CD8-positive, alpha-beta memory T cell (primary cell): ENCODE data around the gene VILL. TPM values are rescaled to one million over a fixed set of nuclear protein-coding genes. Genes with fewer than 3 reads are reported as not detected.
"Not testable (repeated sequence)": the region's sequence is repeated elsewhere in the genome, so short reads cannot be mapped to it uniquely, and the experiment has no call there.

ENCODE experiments used
- CTCF ChIA-PET: fragments of 350-600 bp; sonication (Branson Sonifier 250); formaldehyde crosslinking; loops from one replicate; lab custom pipeline; 2021; ENCODE audit warnings: antibody characterized with exemption; lab: Charles Lee
- POLR2A ChIA-PET: fragments of 350-600 bp; sonication (Branson Sonifier 250); formaldehyde crosslinking; loops from one replicate; lab custom pipeline; 2021; ENCODE audit warnings: antibody characterized with exemption; lab: Charles Lee
- DNase-seq, 5 donors: peaks; one replicate each; pipeline versions ENCODE4 v3.0.0 to v3.0.0-alpha.2; 2020 to 2022; ENCODE audit warnings: mixed read lengths in 1 of 5
- H3K27ac ChIP-seq: one replicate; pipeline ENCODE4 v1.7.0; 2013; ENCODE audit warnings: low read depth, mild to moderate bottlenecking, low read length, moderate library complexity
- H3K27me3 ChIP-seq: 2 replicates; pipeline ENCODE4 v1.7.0; 2013; ENCODE audit warnings: low read length, mild to moderate bottlenecking; ENCODE audit not compliant: insufficient read depth, poor library complexity, severe bottlenecking
- H3K36me3 ChIP-seq: 2 replicates; pipeline ENCODE4 v1.7.0; 2013; ENCODE audit warnings: mild to moderate bottlenecking, low read length, moderate library complexity; ENCODE audit not compliant: insufficient read depth
- H3K4me1 ChIP-seq: 2 replicates; pipeline ENCODE4 v1.7.0; 2013; ENCODE audit warnings: mild to moderate bottlenecking, low read length, moderate library complexity; ENCODE audit not compliant: insufficient read depth
- H3K4me3 ChIP-seq: 2 replicates; pipeline ENCODE4 v1.7.0; 2013; ENCODE audit warnings: mild to moderate bottlenecking, low read length
- H3K9me3 ChIP-seq: 2 replicates; pipeline ENCODE4 v1.7.0; 2013; ENCODE audit warnings: mild to moderate bottlenecking, low read length
- H3K27ac Mint-ChIP-seq, 8 donors: one replicate each; pipeline ENCODE4 v1.8.0; 2020 to 2021; ENCODE audit warnings: mixed read lengths in 8 of 8, mild to moderate bottlenecking in 6 of 8, inconsistent platforms in 3 of 8, moderate library complexity in 3 of 8
- H3K27me3 Mint-ChIP-seq, 2 donors: one replicate each; pipeline ENCODE4 v1.8.0; 2020 to 2021; ENCODE audit warnings: mixed read lengths in 2 of 2, mild to moderate bottlenecking in 1 of 2, moderate library complexity in 1 of 2
- H3K36me3 Mint-ChIP-seq, 3 donors: one replicate each; pipeline ENCODE4 v1.8.0; 2020 to 2021; ENCODE audit warnings: mixed read lengths in 3 of 3, inconsistent platforms in 1 of 3, mild to moderate bottlenecking in 1 of 3
- H3K4me1 Mint-ChIP-seq, 3 donors: one replicate each; pipeline ENCODE4 v1.8.0; 2020 to 2021; ENCODE audit warnings: mixed read lengths in 3 of 3, inconsistent platforms in 1 of 3, mild to moderate bottlenecking in 1 of 3
- H3K4me3 Mint-ChIP-seq, 7 donors: one replicate each; pipeline ENCODE4 v1.8.0; 2020 to 2021; ENCODE audit warnings: mixed read lengths in 7 of 7, mild to moderate bottlenecking in 6 of 7, moderate library complexity in 4 of 7, inconsistent platforms in 2 of 7
- H3K9me3 Mint-ChIP-seq, 5 donors: one replicate each; pipeline ENCODE4 v1.8.0; 2020 to 2022; ENCODE audit warnings: mixed read lengths in 5 of 5, mild to moderate bottlenecking in 3 of 5, moderate library complexity in 2 of 5, inconsistent platforms in 1 of 5
- polyA plus RNA-seq: library from polyadenylated mRNA; unstranded; fragments of 300-500 nt; fragmentation: Illumina TruSeq; gene quantifications from one replicate; pipeline ENCODE4 v1.2.3, GENCODE V29; 2021
- total RNA-seq, 2 experiments: library from RNA; stranded (reverse); gene quantifications; one replicate each; pipeline ENCODE4 v1.2.3, GENCODE V29; 2021

Gene VILL
- total and polyA plus RNA-seq, 3 experiments from 2014 or later = 14.7 to 16.8 (median 15.8) TPM

DNA sequence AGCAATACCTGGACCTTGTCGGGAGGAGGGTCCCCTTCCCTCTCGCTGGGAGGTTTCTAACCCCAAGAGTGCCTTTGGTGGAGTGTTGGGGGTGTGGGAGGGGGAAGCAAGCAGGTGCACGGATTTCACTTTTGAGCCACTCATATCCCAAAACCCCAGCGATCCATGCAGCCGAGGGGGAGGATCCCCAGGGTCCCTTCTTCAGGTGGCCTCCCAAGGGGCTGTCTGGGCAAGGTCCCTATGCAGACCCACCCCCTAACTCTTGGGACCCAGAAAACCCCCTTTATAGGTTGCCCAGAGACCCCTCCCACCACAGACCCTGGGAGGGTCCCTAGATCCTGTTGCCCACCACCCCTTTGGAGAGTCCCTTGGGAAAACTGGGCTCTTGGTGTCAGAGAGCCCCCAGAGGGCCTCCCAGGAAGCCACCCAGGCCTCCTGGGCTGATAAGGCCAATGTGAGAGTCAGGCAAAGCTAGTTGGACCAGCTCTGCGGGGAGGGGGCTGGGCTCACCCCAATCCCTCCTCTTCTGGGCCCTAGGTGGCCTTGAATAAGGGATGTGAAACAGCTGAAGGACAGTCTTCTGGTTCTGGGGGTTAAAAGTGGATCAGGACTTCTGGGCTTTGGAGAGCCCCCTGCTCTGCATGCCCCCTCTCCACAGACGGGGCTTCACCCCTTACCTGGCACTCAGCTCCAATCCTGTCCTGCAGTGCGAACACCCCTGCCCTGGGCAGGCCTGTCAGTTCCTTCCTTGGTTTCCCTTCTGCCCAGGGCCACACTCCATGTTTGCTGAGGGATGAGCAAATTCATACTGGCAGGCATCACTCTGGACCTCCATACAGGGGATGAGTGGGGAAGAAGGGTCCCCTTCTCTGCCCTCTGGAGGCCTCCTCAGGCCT lies 39.8 kb downstream of the VILL start:
- Histone ChIP-seq H3K4me1 (peaks cover 36% of the 10 kb centered on the region), H3K27ac (peak overlapping the region; percentile 24), H3K9me3 (no peaks in the 10 kb centered on the region), H3K4me3 (peak overlapping the region; percentile 60), H3K27me3 (peaks cover 8% of the 10 kb centered on the region), H3K36me3 (no peaks in the 10 kb centered on the region)
- POLR2A ChIA-PET = interaction anchor here (3.0 kb wide), 1 partner anchor 9 kb away, joined by 22 read pairs; the partner anchor contains the start of gene DLEC1
- H3K4me3 Mint-ChIP-seq = peak overlapping the region; percentile 57 to 81 (median 72)
- no peak for DNase-seq
- CTCF ChIA-PET = interaction anchor here (1.4 to 1.5 kb wide), 2 partner anchors 9 to 33 kb away, joined by 4 to 7 read pairs; no protein-coding TSS in a partner anchor
- H3K27ac Mint-ChIP-seq = peak overlapping the region in 7 of 8 donors; percentile 29 to 90 (median 59)
- H3K4me1 Mint-ChIP-seq = peaks cover 27 to 53% (median 30%) of the 10 kb centered on the region in 3 donors
- peaks cover 0 to 3% (median 0%) of the 10 kb centered on the region in 3 donors for H3K36me3 Mint-ChIP-seq
- peaks cover 0 to 7% of the 10 kb centered on the region in 2 donors for H3K27me3 Mint-ChIP-seq
- no peaks in the 10 kb centered on the region for H3K9me3 Mint-ChIP-seq

GRCh38 chr3:38031022-38031994 lies 40.7 kb downstream of the VILL start:
- Histone ChIP-seq H3K4me1 (peaks cover 28% of the 10 kb centered on the region), H3K4me3 (no peak overlapping the region), H3K27ac (no peak overlapping the region), H3K27me3 (peaks cover 8% of the 10 kb centered on the region), H3K9me3 (no peaks in the 10 kb centered on the region), H3K36me3 (no peaks in the 10 kb centered on the region)
- Mint-ChIP-seq H3K4me3 (peak overlapping the region; percentile 44 to 81 (median 71)), H3K27ac (peak overlapping the region; percentile 50 to 90 (median 76)), H3K4me1 (peaks cover 21 to 47% (median 23%) of the 10 kb centered on the region in 3 donors), H3K27me3 (peaks cover 0 to 7% of the 10 kb centered on the region in 2 donors), H3K9me3 (no peaks in the 10 kb centered on the region), H3K36me3 (peaks cover 0 to 3% (median 0%) of the 10 kb centered on the region in 3 donors)
- POLR2A ChIA-PET = interaction anchor here (3.0 kb wide), 1 partner anchor 8 kb away, joined by 22 read pairs; the partner anchor contains the start of gene DLEC1
- CTCF ChIA-PET = interaction anchor here (1.3 to 1.5 kb wide), 2 partner anchors 9 to 57 kb away, joined by 3 to 4 read pairs; no protein-coding TSS in a partner anchor
- peak in 3 of 5 donors; percentile 16 to 64 (median 40) for DNase-seq

DNA sequence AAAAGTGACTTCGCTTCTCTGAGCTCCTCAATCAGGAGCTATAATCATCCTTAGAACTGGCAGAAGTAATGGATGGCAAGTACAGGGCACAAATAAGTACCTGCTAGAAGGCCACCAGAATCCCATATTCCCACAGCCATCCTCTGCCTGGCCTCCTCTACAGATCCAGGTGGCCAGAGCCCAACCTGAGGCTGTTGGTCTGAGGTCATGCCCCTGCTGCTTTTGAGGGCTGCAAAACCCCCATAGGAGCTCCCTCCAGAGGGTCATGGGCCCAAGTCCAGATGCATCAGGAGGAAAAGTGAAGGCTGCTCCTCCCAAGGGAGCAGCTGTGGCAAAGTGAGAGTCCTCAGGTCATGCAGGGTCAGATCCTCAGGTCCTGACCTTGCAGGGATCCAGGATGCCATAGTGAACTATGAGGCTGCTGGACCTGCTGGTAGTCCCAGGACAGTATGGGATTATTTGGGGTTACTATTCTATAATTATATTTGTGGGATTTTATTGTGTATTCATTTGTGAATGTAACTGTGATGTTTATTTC lies 41.8 kb downstream of the VILL start:
- Mint-ChIP-seq H3K9me3 (no peaks in the 10 kb centered on the region), H3K27ac (peak overlapping the region in 1 of 8 donors; percentile 59), H3K36me3 (peaks cover 0 to 3% (median 0%) of the 10 kb centered on the region in 3 donors), H3K4me3 (peak overlapping the region in 1 of 7 donors; percentile 42), H3K4me1 (peaks cover 24 to 48% (median 30%) of the 10 kb centered on the region in 3 donors), H3K27me3 (peaks cover 0 to 7% of the 10 kb centered on the region in 2 donors)
- no peak for DNase-seq
- ChIA-PET POLR2A (no interaction called here), CTCF (interaction anchor here (1.3 kb wide), 1 partner anchor 58 kb away, joined by 3 read pairs; no protein-coding TSS in a partner anchor)
- H3K4me3 ChIP-seq = no peak overlapping the region
- H3K27me3 ChIP-seq = peaks cover 8% of the 10 kb centered on the region
- no peaks in the 10 kb centered on the region for H3K36me3 ChIP-seq
- peaks cover 28% of the 10 kb centered on the region for H3K4me1 ChIP-seq
- no peaks in the 10 kb centered on the region for H3K9me3 ChIP-seq
- H3K27ac ChIP-seq = no peak overlapping the region

DNA sequence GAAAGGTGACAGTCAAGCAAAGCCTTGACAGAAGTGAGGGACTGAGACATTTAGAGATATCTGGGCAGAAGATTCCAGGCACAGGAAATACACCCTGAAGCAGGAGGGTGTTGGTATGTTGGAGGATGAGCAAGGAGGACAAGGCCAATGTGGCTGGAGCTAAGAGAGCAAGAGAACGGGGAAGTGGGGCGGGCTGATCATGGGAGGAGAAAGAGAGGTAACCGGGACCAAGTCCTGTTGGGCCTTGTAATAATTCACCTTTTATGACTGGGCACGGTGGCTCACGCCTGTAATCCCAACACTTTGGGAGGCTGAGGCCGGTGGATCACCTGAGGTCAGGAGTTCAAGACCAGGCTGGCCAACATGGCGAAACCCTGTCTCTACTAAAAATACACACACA lies 43.0 kb downstream of the VILL start:
- H3K36me3 ChIP-seq, H3K27ac ChIP-seq, H3K4me3 Mint-ChIP-seq, H3K27me3 Mint-ChIP-seq, H3K27me3 ChIP-seq, H3K36me3 Mint-ChIP-seq, POLR2A ChIA-PET, DNase-seq, CTCF ChIA-PET, H3K9me3 Mint-ChIP-seq, H3K9me3 ChIP-seq, H3K4me3 ChIP-seq: not testable (repeated sequence)
- H3K4me1 ChIP-seq = peaks cover 36% of the 10 kb centered on the region
- Mint-ChIP-seq H3K4me1 (peaks cover 26 to 49% (median 37%) of the 10 kb centered on the region in 3 donors), H3K27ac (peak overlapping the region in 2 of 8 donors; percentile 9 to 65)

- POLR2A ChIA-PET = interaction anchor here (0.7 kb wide), 1 partner anchor 104 kb away, joined by 3 read pairs; the partner anchor contains the start of gene MYD88
These were observed 43.7 kb downstream of the VILL start for GRCh38 chr3:38034335-38034734.

DNA sequence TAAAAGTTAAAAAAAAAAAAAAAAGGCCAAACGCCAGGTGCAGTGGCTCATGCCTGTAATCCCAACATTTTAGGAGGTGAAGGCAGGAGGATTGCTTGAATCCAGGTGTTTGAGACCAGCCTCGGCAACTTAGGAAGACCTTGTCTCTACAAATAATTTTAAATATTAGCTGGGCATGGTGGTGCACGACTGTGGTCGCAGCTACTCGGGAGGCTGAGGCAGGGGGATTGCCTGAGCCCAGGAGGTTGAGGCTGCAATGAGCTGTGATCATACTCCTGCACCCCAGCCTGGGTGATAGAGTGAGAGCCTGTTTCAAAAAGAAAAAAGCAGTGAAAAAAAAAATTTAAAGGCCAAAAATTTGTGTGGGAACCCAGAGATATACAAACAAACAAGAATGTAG lies 45.7 kb downstream of the VILL start:
- no peak overlapping the region for H3K27ac ChIP-seq
- Mint-ChIP-seq H3K9me3 (peaks cover 0 to 4% (median 0%) of the 10 kb centered on the region in 5 donors), H3K36me3 (peaks cover 6 to 8% (median 6%) of the 10 kb centered on the region in 3 donors), H3K4me1 (peaks cover 36 to 52% (median 49%) of the 10 kb centered on the region in 3 donors), H3K27me3 (peaks cover 0 to 2% of the 10 kb centered on the region in 2 donors), H3K4me3 (peak overlapping the region in 1 of 7 donors; percentile 66), H3K27ac (peak overlapping the region in 7 of 8 donors; percentile 37 to 99 (median 79))
- DNase-seq = no peak
- CTCF ChIA-PET = interaction anchor here (0.8 to 6.6 kb wide), 2 partner anchors 9 to 34 kb away, joined by 4 to 49 read pairs; no protein-coding TSS in a partner anchor
- H3K4me1 ChIP-seq = peaks cover 33% of the 10 kb centered on the region
- POLR2A ChIA-PET = interaction anchor here (0.7 kb wide), 1 partner anchor 1368 kb away, joined by 4 read pairs; no protein-coding TSS in a partner anchor
- H3K27me3 ChIP-seq = no peaks in the 10 kb centered on the region
- H3K36me3 ChIP-seq = no peaks in the 10 kb centered on the region
- H3K9me3 ChIP-seq = no peaks in the 10 kb centered on the region
- no peak overlapping the region for H3K4me3 ChIP-seq

More at GRCh38 chr3:38034335-38034734, 43.7 kb downstream of the VILL start:
- CTCF ChIA-PET, H3K9me3 ChIP-seq, H3K27ac ChIP-seq, H3K27me3 ChIP-seq, H3K27me3 Mint-ChIP-seq, H3K4me3 ChIP-seq, H3K36me3 ChIP-seq, H3K9me3 Mint-ChIP-seq, DNase-seq, H3K36me3 Mint-ChIP-seq: not testable (repeated sequence)
- peak overlapping the region in 2 of 8 donors; percentile 47 to 56 for H3K27ac Mint-ChIP-seq
- peak overlapping the region in 1 of 7 donors; percentile 7 for H3K4me3 Mint-ChIP-seq
- peaks cover 31 to 54% (median 44%) of the 10 kb centered on the region in 3 donors for H3K4me1 Mint-ChIP-seq
- peaks cover 36% of the 10 kb centered on the region for H3K4me1 ChIP-seq

- ChIA-PET POLR2A (no interaction called here), CTCF (interaction anchor here (0.6 to 6.6 kb wide), 3 partner anchors 8 to 62 kb away, joined by 3 to 49 read pairs (median 4); no protein-coding TSS in a partner anchor)
- Mint-ChIP-seq H3K27ac (peak overlapping the region; percentile 37 to 99 (median 79)), H3K9me3 (peaks cover 0 to 4% (median 0%) of the 10 kb centered on the region in 5 donors), H3K4me3 (peak overlapping the region in 2 of 7 donors; percentile 15 to 65), H3K36me3 (peaks cover 6 to 8% (median 6%) of the 10 kb centered on the region in 3 donors), H3K27me3 (peaks cover 0 to 2% of the 10 kb centered on the region in 2 donors), H3K4me1 (peaks cover 32 to 46% (median 43%) of the 10 kb centered on the region in 3 donors)
- Histone ChIP-seq H3K36me3 (no peaks in the 10 kb centered on the region), H3K4me3 (no peak overlapping the region), H3K9me3 (no peaks in the 10 kb centered on the region), H3K27me3 (no peaks in the 10 kb centered on the region), H3K27ac (no peak overlapping the region), H3K4me1 (peaks cover 27% of the 10 kb centered on the region)
- DNase-seq = no peak
These were observed 46.3 kb downstream of the VILL start for GRCh38 chr3:38036906-38037305.
